ENCODE measurements around the gene CABCOCO1. TPM values are rescaled to one million over a fixed set of nuclear protein-coding genes. Genes with fewer than 3 reads are reported as not detected.

Gene CABCOCO1
- total and polyA plus RNA-seq, 9 of the 15 experiments (the other 6 are each of a cell fraction or from before 2014, with no cell fraction given) = 0.04 TPM; not detected in 8

GRCh38 chr10:61784354-61785133 lies 121.8 kb downstream of the CABCOCO1 start (continued):
- no peak for TF ChIP-seq NR0B1 (IDR thresholded peaks at IDR 0.05; ENCODE audit: partially characterized antibody)
- peak; percentile 50 for TF ChIP-seq EP300 (IDR thresholded peaks at IDR 0.05; ENCODE audit: low read length)
- no peak for TF ChIP-seq RHOXF2B (CRISPR knock-in tag; conservative IDR thresholded peaks at IDR 0.05)
- TF ChIP-seq ZNF175 (CRISPR knock-in tag; IDR thresholded peaks at IDR 0.05; ENCODE audit: low read depth) = peak; percentile 55; the same call in 1 of the 2 replicates
- TF ChIP-seq MECOM (CRISPR knock-in tag; IDR thresholded peaks at IDR 0.05) = 0 out of 2 replicates have a peak, but pooled peaks have one; percentile 43
- TF ChIP-seq MTA1 (IDR thresholded peaks at IDR 0.05; ENCODE audit: borderline replicate concordance) = 0 out of 2 replicates have a peak, but pooled peaks have one; percentile 22
- TF ChIP-seq ZNF76 (CRISPR knock-in tag; IDR thresholded peaks at IDR 0.05; ENCODE audit: borderline replicate concordance) = no peak
- TF ChIP-seq ZNF592 (IDR thresholded peaks at IDR 0.05) = peak; percentile 92
- peak; percentile 55; the same call in 1 of the 2 replicates for TF ChIP-seq L3MBTL2 (IDR thresholded peaks at IDR 0.05)
- TF ChIP-seq GTF2A2 (tag; IDR thresholded peaks at IDR 0.05) = 0 out of 2 replicates have a peak, but pooled peaks have one; percentile 8
- no peak for TF ChIP-seq C11orf30 (IDR thresholded peaks at IDR 0.05; ENCODE audit: low read depth)
- TF ChIP-seq JUND (IDR thresholded peaks at IDR 0.05; ENCODE audit: borderline replicate concordance, low read depth, low read length) = no peak
- peak; percentile 28; the same call in 1 of the 3 replicates for TF ChIP-seq JUND (tag; IDR thresholded peaks at IDR 0.05; ENCODE audit: borderline replicate concordance, low read depth, low read length)
- peak; percentile 90 for TF ChIP-seq DMBX1 (CRISPR knock-in tag; IDR thresholded peaks at IDR 0.05; ENCODE audit: borderline replicate concordance)
- peak; percentile 54; the same call in 1 of the 2 replicates for TF ChIP-seq ZNF395 (CRISPR knock-in tag; IDR thresholded peaks at IDR 0.05)
- peak; percentile 29; the same call in 1 of the 2 replicates for TF ChIP-seq LEF1 (IDR thresholded peaks at IDR 0.05)

Measured in K562 (cell line).